ENCODE results near the gene MTHFD2L. TPM values are rescaled to one million over a fixed set of nuclear protein-coding genes. Genes with fewer than 3 reads are reported as not detected.

MTHFD2L gene
- total RNA-seq, 1 experiment from 2014 or later, result 11.6 TPM

- DNase-seq, result no peak
- no peaks in the 10 kb centered on the region for H3K79me1 ChIP-seq (ENCODE audit: insufficient read depth, low read depth, low read length, poor library complexity, severe bottlenecking)
- Mint-ChIP-seq H3K4me3 (no peak overlapping the region), H3K4me1 (0 out of 4 replicates have a peak, but pooled peaks cover 0 to 2% of the 10 kb centered on the region in 2 experiments), H3K36me3 (ENCODE audit: insufficient read depth in 1 of 3, low read depth in 3 of 3) (no peaks in the 10 kb centered on the region; a peak in 1 of 7 replicates), H3K9me3 (no peaks in the 10 kb centered on the region; a peak in 1 of 5 replicates), H3K27me3 (ENCODE audit: low read depth) (no peaks in the 10 kb centered on the region), H3K27ac (no peak overlapping the region)
- no peaks in the 10 kb centered on the region for H3K4me1 ChIP-seq (ENCODE audit: insufficient read depth, low read length)
- no peak overlapping the region for H4K5ac ChIP-seq (ENCODE audit: insufficient read length, low read depth, low read length)
- no peak overlapping the region for H3K9ac ChIP-seq (ENCODE audit: extremely low read depth, insufficient read length, low read length)
- no peak overlapping the region for H3K56ac ChIP-seq (ENCODE audit: insufficient read length, low read depth, low read length)
- H4K91ac ChIP-seq (ENCODE audit: insufficient read length, low read depth, low read length), result no peak overlapping the region
- no peak for TF ChIP-seq CTCF (conservative IDR thresholded peaks at IDR 0.05)
- H2BK12ac ChIP-seq (ENCODE audit: insufficient read length, low read depth, low read length), result no peak overlapping the region
- H3T11ph ChIP-seq (ENCODE audit: low read length), result no peak overlapping the region
- no peaks in the 10 kb centered on the region for H4K20me1 ChIP-seq (ENCODE audit: control insufficient read depth, insufficient read depth, insufficient read length)
- no peak overlapping the region for H2BK20ac ChIP-seq (ENCODE audit: low read depth, low read length, poor library complexity, severe bottlenecking)
- H3K18ac ChIP-seq (ENCODE audit: insufficient read length, low read depth, low read length), result no peak overlapping the region
- H3K4ac ChIP-seq (ENCODE audit: low read depth, low read length), result no peak overlapping the region
- no peak overlapping the region for H3K4me2 ChIP-seq (ENCODE audit: insufficient read depth, insufficient read length, low read length)
- no peak overlapping the region for H3K23ac ChIP-seq (ENCODE audit: insufficient read length, low read depth, low read length)
- no peaks in the 10 kb centered on the region for H3K9me3 ChIP-seq (ENCODE audit: control insufficient read depth, low read depth, low read length)
- H3K14ac ChIP-seq (ENCODE audit: insufficient read depth, low read length), result no peak overlapping the region
- no peaks in the 10 kb centered on the region for H3K23me2 ChIP-seq (ENCODE audit: insufficient read length, low read depth, low read length, poor library complexity, severe bottlenecking)
- H2BK120ac ChIP-seq (ENCODE audit: low read depth, low read length, poor library complexity, severe bottlenecking), result no peak overlapping the region
- no peak overlapping the region for H4K8ac ChIP-seq (replicated peaks; ENCODE audit: insufficient read length, low read depth, low read length)
- no CpG with 5 or more reads among the region's 4 CpGs for WGBS (ENCODE audit: extremely low coverage, insufficient read length, low lambda C conversion rate)
- H2BK15ac ChIP-seq (ENCODE audit: low read depth, low read length), result no peak overlapping the region
- no peak overlapping the region for H2BK5ac ChIP-seq (ENCODE audit: insufficient read length, low read length)
- H3K27ac ChIP-seq (ENCODE audit: insufficient read length, low read depth, low read length), result no peak overlapping the region
- H3K79me2 ChIP-seq (ENCODE audit: insufficient read depth, low read length), result no peaks in the 10 kb centered on the region
- H2AFZ ChIP-seq (ENCODE audit: low read length), result no peak overlapping the region
- no peaks in the 10 kb centered on the region for H3K27me3 ChIP-seq (ENCODE audit: insufficient read depth, low read length)
- no peak overlapping the region for H2AK5ac ChIP-seq (ENCODE audit: insufficient read length, low read length)
Observed at GRCh38 chr4:74146581-74147129, 11.3 kb upstream of the MTHFD2L start.

All from H9 (cell line).